Panc1 (cell line): ENCODE measurements around the gene SSH2.

Experiments used
- POLR2AphosphoS5 ChIP-seq: IDR thresholded peaks from 2 replicates; pipeline ENCODE4 v1.6.1; 2012; ENCODE audit warnings: mild to moderate bottlenecking, low read depth, low read length, moderate library complexity
- REST ChIP-seq, 2 experiments: IDR thresholded peaks; 2 replicates each; pipeline ENCODE4 v1.6.1; 2011 to 2012; ENCODE audit warnings: low read depth in 2 of 2, control low read depth in 1 of 2, low read length in 1 of 2, mild to moderate bottlenecking in 1 of 2, moderate library complexity in 1 of 2; ENCODE audit not compliant: insufficient read depth in 1 of 2
- SIN3A ChIP-seq: IDR thresholded peaks from 2 replicates; pipeline ENCODE4 v1.6.1; 2012; ENCODE audit warnings: low read depth, mild to moderate bottlenecking, low read length, moderate library complexity, borderline replicate concordance; ENCODE audit not compliant: insufficient read depth
- TCF7L2 ChIP-seq: IDR thresholded peaks from 2 replicates; pipeline ENCODE4 v1.6.1; 2011; ENCODE audit warnings: mild to moderate bottlenecking, low read depth, low read length, inconsistent platforms
- TF ChIP-seq, protein P1 (sequence below): fragments of 450-650 bp; IDR thresholded peaks from 2 replicates; pipeline ENCODE4 v1.5.1; 2017; ENCODE audit warnings: mild to moderate bottlenecking

DNA sequence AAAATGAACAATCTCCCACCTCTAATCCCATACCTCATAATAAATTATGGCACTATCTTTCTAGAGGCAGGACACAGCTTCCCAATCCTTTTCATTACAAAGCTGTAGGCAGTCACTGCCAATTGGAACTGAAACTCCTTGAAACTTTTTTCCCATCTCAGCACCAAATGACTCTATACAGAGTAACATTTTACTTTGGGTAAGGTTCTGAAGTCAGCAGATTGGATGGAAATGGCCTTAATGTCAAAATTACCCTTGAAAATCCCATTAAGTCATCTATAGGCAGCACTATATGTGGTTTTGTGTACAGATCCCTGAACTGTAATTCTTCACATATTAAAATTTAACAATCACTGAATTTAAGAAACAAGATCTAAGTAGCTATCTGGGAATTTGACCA, 277.1 kb downstream of the SSH2 start:
- TF ChIP-seq, protein P1, sequence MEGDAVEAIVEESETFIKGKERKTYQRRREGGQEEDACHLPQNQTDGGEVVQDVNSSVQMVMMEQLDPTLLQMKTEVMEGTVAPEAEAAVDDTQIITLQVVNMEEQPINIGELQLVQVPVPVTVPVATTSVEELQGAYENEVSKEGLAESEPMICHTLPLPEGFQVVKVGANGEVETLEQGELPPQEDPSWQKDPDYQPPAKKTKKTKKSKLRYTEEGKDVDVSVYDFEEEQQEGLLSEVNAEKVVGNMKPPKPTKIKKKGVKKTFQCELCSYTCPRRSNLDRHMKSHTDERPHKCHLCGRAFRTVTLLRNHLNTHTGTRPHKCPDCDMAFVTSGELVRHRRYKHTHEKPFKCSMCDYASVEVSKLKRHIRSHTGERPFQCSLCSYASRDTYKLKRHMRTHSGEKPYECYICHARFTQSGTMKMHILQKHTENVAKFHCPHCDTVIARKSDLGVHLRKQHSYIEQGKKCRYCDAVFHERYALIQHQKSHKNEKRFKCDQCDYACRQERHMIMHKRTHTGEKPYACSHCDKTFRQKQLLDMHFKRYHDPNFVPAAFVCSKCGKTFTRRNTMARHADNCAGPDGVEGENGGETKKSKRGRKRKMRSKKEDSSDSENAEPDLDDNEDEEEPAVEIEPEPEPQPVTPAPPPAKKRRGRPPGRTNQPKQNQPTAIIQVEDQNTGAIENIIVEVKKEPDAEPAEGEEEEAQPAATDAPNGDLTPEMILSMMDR, result no peak
- TF ChIP-seq REST (IDR thresholded peaks at IDR 0.05; ENCODE audit: insufficient read depth in 1 of 2, low read depth in 2 of 2, low read length in 1 of 2) (no peak), POLR2AphosphoS5 (no peak), TCF7L2 (no peak), SIN3A (no peak)
